Fibroblast of lung (primary cell): ENCODE measurements around the gene CHPF2. TPM values are rescaled to one million over a fixed set of nuclear protein-coding genes. Genes with fewer than 3 reads are reported as not detected.

Source experiments
- DNase-seq, 2 donors: peaks; one replicate each; pipeline versions ENCODE4 v3.0.0 to v3.0.0-alpha.2; 2010; ENCODE audit warnings: low read depth in 2 of 2
- H2AFZ ChIP-seq: 2 replicates; pipeline ENCODE4 v1.5.1; 2012; ENCODE audit warnings: low read length, control low read depth, inconsistent platforms
- H3K27ac ChIP-seq: 2 replicates; pipeline ENCODE4 v1.5.1; 2011; ENCODE audit warnings: low read length, control low read depth; ENCODE audit not compliant: insufficient read depth
- H3K27me3 ChIP-seq: 2 replicates; pipeline ENCODE4 v1.5.1; 2011; ENCODE audit warnings: mild to moderate bottlenecking, low read length; ENCODE audit not compliant: control insufficient read depth, insufficient read depth
- H3K36me3 ChIP-seq: 2 replicates; pipeline ENCODE4 v1.5.1; 2011; ENCODE audit warnings: low read length; ENCODE audit not compliant: control insufficient read depth, insufficient read depth
- H3K4me1 ChIP-seq: 2 replicates; pipeline ENCODE4 v1.5.1; 2011; ENCODE audit warnings: low read length; ENCODE audit not compliant: control insufficient read depth, insufficient read depth; ENCODE audit errors: extremely low read depth
- H3K4me2 ChIP-seq: 2 replicates; pipeline ENCODE4 v1.5.1; 2011; ENCODE audit warnings: low read length, control low read depth; ENCODE audit not compliant: insufficient read depth; ENCODE audit errors: extremely low read depth
- H3K4me3 ChIP-seq, 4 experiments: fragments of 200-600 bp in 1 of 4; sonication (generic) in 1 of 4; replicated peaks in 1 of 4; 2 replicates each; pipeline ENCODE4 v1.5.1; 2011 to 2016; ENCODE audit warnings: low read length in 4 of 4, low read depth in 3 of 4, mild to moderate bottlenecking in 3 of 4, control low read depth in 2 of 4, inconsistent platforms in 1 of 4, mixed read lengths in 1 of 4; ENCODE audit not compliant: insufficient read depth in 1 of 4; ENCODE audit errors: control extremely low read depth in 1 of 4
- H3K79me2 ChIP-seq: 2 replicates; pipeline ENCODE4 v1.5.1; 2012; ENCODE audit warnings: mild to moderate bottlenecking, low read length, inconsistent platforms; ENCODE audit not compliant: control insufficient read depth, insufficient read depth
- H3K9ac ChIP-seq: 2 replicates; pipeline ENCODE4 v1.5.1; 2011; ENCODE audit warnings: mild to moderate bottlenecking, low read length, control low read depth; ENCODE audit not compliant: insufficient read depth
- H3K9me3 ChIP-seq: 2 replicates; pipeline ENCODE4 v1.5.1; 2012; ENCODE audit warnings: low read depth, low read length; ENCODE audit not compliant: control insufficient read depth, insufficient read depth
- H4K20me1 ChIP-seq: 2 replicates; pipeline ENCODE4 v1.5.1; 2011; ENCODE audit warnings: low read length; ENCODE audit not compliant: control insufficient read depth, insufficient read depth; ENCODE audit errors: extremely low read depth
- CTCF ChIP-seq, 2 donors: IDR thresholded peaks in 1 of 2; conservative IDR thresholded peaks in 1 of 2; 1 replicate in 1 of 2; 2 replicates in 1 of 2; pipeline ENCODE4 v1.5.1; 2011 to 2012; ENCODE audit warnings: low read length in 2 of 2, control low read depth in 1 of 2, inconsistent platforms in 1 of 2, low read depth in 1 of 2, mild to moderate bottlenecking in 1 of 2
- EZH2 ChIP-seq: IDR thresholded peaks from 2 replicates; pipeline ENCODE4 v1.5.1; 2012; ENCODE audit warnings: low read length, control low read depth, mild to moderate bottlenecking; ENCODE audit errors: missing control alignments
- polyA plus RNA-seq, 2 donors: library from polyadenylated mRNA; depleted of rRNA in 1 of 2; stranded (reverse) in 1 of 2; unstranded in 1 of 2; fragments of >200 nt; gene quantifications; 2 replicates each; pipeline ENCODE4 v1.2.1, GENCODE V29; 2011 to 2012; ENCODE audit warnings: missing spikeins in 1 of 2
- total RNA-seq: library from RNA; depleted of rRNA; stranded (reverse); fragments of >200 nt; gene quantifications from 2 replicates; pipeline ENCODE4 v1.2.1, GENCODE V29; 2014

CHPF2 gene
- total and polyA plus RNA-seq, 2 donors (not counting 1 experiment from before 2014, with no cell fraction given) = 42.5 to 46.7 TPM

GRCh38 chr7:151282111-151282510 lies 49.8 kb downstream of the CHPF2 start:
- Histone ChIP-seq H4K20me1 (no peaks in the 10 kb centered on the region), H3K36me3 (no peaks in the 10 kb centered on the region), H2AFZ (no peak overlapping the region), H3K27me3 (peaks cover 9% of the 10 kb centered on the region), H3K9me3 (no peaks in the 10 kb centered on the region), H3K4me2 (no peak overlapping the region), H3K4me1 (no peaks in the 10 kb centered on the region), H3K79me2 (no peaks in the 10 kb centered on the region), H3K27ac (no peak overlapping the region), H3K9ac (no peak overlapping the region), H3K4me3 (no peak overlapping the region)
- TF ChIP-seq EZH2 = no peak
- TF ChIP-seq CTCF (conservative IDR thresholded peaks at IDR 0.05 in 1 of 2, IDR thresholded peaks at IDR 0.05 in 1 of 2; ENCODE audit: low read depth in 1 of 2, low read length in 2 of 2) = no peak
- no peak for DNase-seq

GRCh38 chr7:151283302-151283701 lies 51.0 kb downstream of the CHPF2 start:
- Histone ChIP-seq H3K4me2 (no peak overlapping the region), H3K9ac (no peak overlapping the region), H3K27ac (no peak overlapping the region), H3K27me3 (peaks cover 10% of the 10 kb centered on the region), H3K9me3 (no peaks in the 10 kb centered on the region), H2AFZ (no peak overlapping the region), H3K4me1 (no peaks in the 10 kb centered on the region), H4K20me1 (no peaks in the 10 kb centered on the region), H3K4me3 (no peak overlapping the region), H3K79me2 (no peaks in the 10 kb centered on the region), H3K36me3 (no peaks in the 10 kb centered on the region)
- TF ChIP-seq CTCF (conservative IDR thresholded peaks at IDR 0.05 in 1 of 2, IDR thresholded peaks at IDR 0.05 in 1 of 2; ENCODE audit: low read depth in 1 of 2, low read length in 2 of 2) (no peak), EZH2 (no peak)
- no peak for DNase-seq

- H3K4me3 ChIP-seq = no peak overlapping the region
- no peaks in the 10 kb centered on the region for H3K36me3 ChIP-seq
- no peak overlapping the region for H3K9ac ChIP-seq
- no peak overlapping the region for H3K27ac ChIP-seq
- peaks cover 14% of the 10 kb centered on the region for H3K27me3 ChIP-seq
- no peak overlapping the region for H2AFZ ChIP-seq
- H3K9me3 ChIP-seq = no peaks in the 10 kb centered on the region
- H4K20me1 ChIP-seq = no peaks in the 10 kb centered on the region
- H3K4me1 ChIP-seq = no peaks in the 10 kb centered on the region
- no peak for TF ChIP-seq EZH2
- no peak for TF ChIP-seq CTCF (conservative IDR thresholded peaks at IDR 0.05 in 1 of 2, IDR thresholded peaks at IDR 0.05 in 1 of 2; ENCODE audit: low read depth in 1 of 2, low read length in 2 of 2)
- peak in 1 of 2 donors; percentile 46 for DNase-seq
- no peaks in the 10 kb centered on the region for H3K79me2 ChIP-seq
- no peak overlapping the region for H3K4me2 ChIP-seq
These were observed 53.9 kb downstream of the CHPF2 start for GRCh38 chr7:151286148-151286547.

Other genes starting within 250 kb of the CHPF2 start
- 0.50 and 0.77 TPM in 2 replicates for gene NOS3, start 241.5 kb upstream of the CHPF2 start, total RNA-seq
- 0.12 and 0.38 TPM in 2 replicates for gene NOS3, start 241.5 kb upstream of the CHPF2 start, polyA plus RNA-seq
- gene ATG9B, start 208.0 kb upstream of the CHPF2 start, total RNA-seq = under 0.01 TPM in 1 of 2 replicates, not detected in the other
- 0.03 TPM in 2 replicates for gene ATG9B, start 208.0 kb upstream of the CHPF2 start, polyA plus RNA-seq
- 16.4 and 20.0 TPM in 2 replicates for gene ABCB8, start 204.0 kb upstream of the CHPF2 start, total RNA-seq
- 12.1 and 14.5 TPM in 2 replicates for gene ABCB8, start 204.0 kb upstream of the CHPF2 start, polyA plus RNA-seq
- under 0.01 and 0.17 TPM in 2 replicates for gene ASIC3, start 184.0 kb upstream of the CHPF2 start, total RNA-seq
- 0.05 and 0.07 TPM in 2 replicates for gene ASIC3, start 184.0 kb upstream of the CHPF2 start, polyA plus RNA-seq
- 25.9 and 27.7 TPM in 2 replicates for gene CDK5, start 174.6 kb upstream of the CHPF2 start, total RNA-seq
- 15.1 and 24.7 TPM in 2 replicates for gene CDK5, start 174.6 kb upstream of the CHPF2 start, polyA plus RNA-seq
- gene SLC4A2, start 172.9 kb upstream of the CHPF2 start, total RNA-seq = 56.0 and 61.8 TPM in 2 replicates
- 30.5 and 54.1 TPM in 2 replicates for gene SLC4A2, start 172.9 kb upstream of the CHPF2 start, polyA plus RNA-seq
- gene FASTK, start 151.7 kb upstream of the CHPF2 start, total RNA-seq = 64.7 and 69.5 TPM in 2 replicates
- 33.8 and 34.1 TPM in 2 replicates for gene FASTK, start 151.7 kb upstream of the CHPF2 start, polyA plus RNA-seq
- 14.1 and 20.3 TPM in 2 replicates for gene TMUB1, start 149.0 kb upstream of the CHPF2 start, total RNA-seq
- 11.9 and 17.1 TPM in 2 replicates for gene TMUB1, start 149.0 kb upstream of the CHPF2 start, polyA plus RNA-seq
- 34.2 and 44.9 TPM in 2 replicates for gene AGAP3, start 146.0 kb upstream of the CHPF2 start, total RNA-seq
- gene AGAP3, start 146.0 kb upstream of the CHPF2 start, polyA plus RNA-seq = 32.9 and 33.5 TPM in 2 replicates
- gene GBX1, start 64.8 kb upstream of the CHPF2 start, total RNA-seq = not detected in 2 replicates
- gene GBX1, start 64.8 kb upstream of the CHPF2 start, polyA plus RNA-seq = not detected in 2 replicates
- gene ASB10, start 45.2 kb upstream of the CHPF2 start, total RNA-seq = not detected in 2 replicates
- not detected in 2 replicates for gene ASB10, start 45.2 kb upstream of the CHPF2 start, polyA plus RNA-seq
- gene H2BK1, start 22.0 kb upstream of the CHPF2 start, total RNA-seq = not detected in 2 replicates
- gene H2BK1, start 22.0 kb upstream of the CHPF2 start, polyA plus RNA-seq = not detected in 2 replicates
- gene ABCF2, start 5.3 kb upstream of the CHPF2 start, total RNA-seq = 46.4 and 46.7 TPM in 2 replicates
- 41.6 and 66.1 TPM in 2 replicates for gene ABCF2, start 5.3 kb upstream of the CHPF2 start, polyA plus RNA-seq
- 23.8 and 27.0 TPM in 2 replicates for gene SMARCD3, start 16.2 kb downstream of the CHPF2 start, total RNA-seq
- 30.7 and 30.9 TPM in 2 replicates for gene SMARCD3, start 16.2 kb downstream of the CHPF2 start, polyA plus RNA-seq
- gene NUB1, start 109.3 kb downstream of the CHPF2 start, total RNA-seq = 42.9 and 44.4 TPM in 2 replicates
- gene NUB1, start 109.3 kb downstream of the CHPF2 start, polyA plus RNA-seq = 59.4 and 77.7 TPM in 2 replicates
- 0.33 and 1.0 TPM in 2 replicates for gene WDR86, start 177.6 kb downstream of the CHPF2 start, total RNA-seq
- not detected in 2 replicates for gene WDR86, start 177.6 kb downstream of the CHPF2 start, polyA plus RNA-seq
- 0.26 and 0.50 TPM in 2 replicates for gene CRYGN, start 207.7 kb downstream of the CHPF2 start, total RNA-seq
- 0.02 and 0.07 TPM in 2 replicates for gene CRYGN, start 207.7 kb downstream of the CHPF2 start, polyA plus RNA-seq